HEK293 (cell line): ENCODE measurements around the gene SLC35F3.

ENCODE experiments used
- CTCF ChIA-PET: fragments of 350-600 bp; formaldehyde crosslinking; extraction: SDS; loops from one replicate; lab custom pipeline; 2021; ENCODE audit warnings: antibody characterized with exemption; lab: Yijun Ruan, JAX
- POLR2A ChIA-PET: fragments of 300-600 bp; formaldehyde crosslinking; extraction: SDS; loops from one replicate; lab custom pipeline; 2020; ENCODE audit warnings: antibody characterized with exemption, inconsistent platforms; lab: Yijun Ruan, JAX
- H3K27ac ChIP-seq: fragments of 200-500 bp; sonication (Bioruptor generic); 2 replicates; pipeline ENCODE4 v1.5.1; 2014; ENCODE audit warnings: low read depth, low read length, control low read depth, inconsistent platforms; ENCODE audit errors: extremely low read depth
- H3K36me3 ChIP-seq, 2 experiments: fragments of 200-500 bp in 1 of 2; sonication (Bioruptor generic) in 1 of 2; 1 replicate in 1 of 2; 2 replicates in 1 of 2; pipeline ENCODE4 v1.5.1; 2014 to 2017; ENCODE audit warnings: inconsistent platforms in 2 of 2, low read length in 2 of 2; ENCODE audit not compliant: control insufficient read depth in 2 of 2, insufficient read depth in 1 of 2
- H3K4me1 ChIP-seq: fragments of 200-500 bp; sonication (Bioruptor generic); 2 replicates; pipeline ENCODE4 v1.5.1; 2014; ENCODE audit warnings: mild to moderate bottlenecking, low read length, inconsistent platforms; ENCODE audit not compliant: control insufficient read depth, insufficient read depth
- H3K4me3 ChIP-seq: 2 replicates; pipeline ENCODE4 v1.5.1; 2011; ENCODE audit warnings: low read depth, mild to moderate bottlenecking, control low read depth, low read length, moderate library complexity
- H3K9me3 ChIP-seq: fragments of 200-500 bp; sonication (Bioruptor generic); 2 replicates; pipeline ENCODE4 v1.5.1; 2014; ENCODE audit warnings: low read depth, low read length, inconsistent platforms; ENCODE audit not compliant: control insufficient read depth, insufficient read depth
- AEBP2 ChIP-seq: fragments of 450-650 bp; formaldehyde crosslinking; IDR thresholded peaks from 2 replicates; pipeline ENCODE4 v1.5.1; 2016; ENCODE audit warnings: missing biosample characterization, missing genetic modification characterization, borderline replicate concordance
- FEZF1 ChIP-seq: fragments of 450-650 bp; formaldehyde crosslinking; IDR thresholded peaks from 2 replicates; pipeline ENCODE4 v1.5.1; 2016; ENCODE audit warnings: missing biosample characterization, missing genetic modification characterization
- GFI1B ChIP-seq: fragments of 450-650 bp; formaldehyde crosslinking; IDR thresholded peaks from 2 replicates; pipeline ENCODE4 v1.5.1; 2016; ENCODE audit warnings: missing biosample characterization, missing genetic modification characterization
- PRDM4 ChIP-seq: fragments of 450-650 bp; formaldehyde crosslinking; IDR thresholded peaks from 2 replicates; pipeline ENCODE4 v1.5.1; 2017; ENCODE audit warnings: missing biosample characterization, missing genetic modification characterization
- SP2 ChIP-seq: fragments of 450-650 bp; formaldehyde crosslinking; IDR thresholded peaks from 2 replicates; pipeline ENCODE4 v1.5.1; 2016; ENCODE audit warnings: missing biosample characterization, missing genetic modification characterization
- TCF7L2 ChIP-seq: IDR thresholded peaks from 2 replicates; pipeline ENCODE4 v1.6.1; 2011; ENCODE audit warnings: low read depth, mild to moderate bottlenecking, inconsistent platforms, low read length, moderate library complexity, borderline replicate concordance
- TSHZ1 ChIP-seq: fragments of 450-650 bp; formaldehyde crosslinking; IDR thresholded peaks from 2 replicates; pipeline ENCODE4 v1.5.1; 2016; ENCODE audit warnings: missing biosample characterization, missing genetic modification characterization, borderline replicate concordance
- ZBTB10 ChIP-seq: fragments of 450-650 bp; formaldehyde crosslinking; IDR thresholded peaks from 2 replicates; pipeline ENCODE4 v1.5.1; 2016; ENCODE audit warnings: missing biosample characterization, missing genetic modification characterization
- ZFP37 ChIP-seq: fragments of 450-650 bp; formaldehyde crosslinking; IDR thresholded peaks from 2 replicates; pipeline ENCODE4 v1.5.1; 2016; ENCODE audit warnings: missing biosample characterization, missing genetic modification characterization
- ZFP69B ChIP-seq: fragments of 450-650 bp; formaldehyde crosslinking; IDR thresholded peaks from 2 replicates; pipeline ENCODE4 v1.5.1; 2016; ENCODE audit warnings: missing biosample characterization, missing genetic modification characterization
- ZNF133 ChIP-seq: fragments of 450-650 bp; formaldehyde crosslinking; IDR thresholded peaks from 2 replicates; pipeline ENCODE4 v1.5.1; 2016; ENCODE audit warnings: missing biosample characterization, missing genetic modification characterization
- ZNF280C ChIP-seq: fragments of 450-650 bp; formaldehyde crosslinking; IDR thresholded peaks from 2 replicates; pipeline ENCODE4 v1.5.1; 2016; ENCODE audit warnings: missing biosample characterization, missing genetic modification characterization
- ZNF335 ChIP-seq: fragments of 450-650 bp; formaldehyde crosslinking; conservative IDR thresholded peaks from 2 replicates; pipeline ENCODE4 v1.5.1; 2016; ENCODE audit warnings: missing biosample characterization, missing genetic modification characterization
- ZNF654 ChIP-seq: fragments of 450-650 bp; formaldehyde crosslinking; IDR thresholded peaks from 2 replicates; pipeline ENCODE4 v1.5.1; 2016; ENCODE audit warnings: low read depth, missing biosample characterization, missing genetic modification characterization
- ZNF660 ChIP-seq: fragments of 450-650 bp; IDR thresholded peaks from 2 replicates; pipeline ENCODE4 v1.5.1; 2018; ENCODE audit warnings: missing biosample characterization, mild to moderate bottlenecking, missing genetic modification characterization
- ZNF692 ChIP-seq: fragments of 450-650 bp; formaldehyde crosslinking; IDR thresholded peaks from 2 replicates; pipeline ENCODE4 v1.5.1; 2016; ENCODE audit warnings: missing biosample characterization, missing genetic modification characterization
- ZNF707 ChIP-seq: fragments of 450-650 bp; formaldehyde crosslinking; IDR thresholded peaks from 2 replicates; pipeline ENCODE4 v1.5.1; 2016; ENCODE audit warnings: missing biosample characterization, missing genetic modification characterization
- ZNF791 ChIP-seq: fragments of 450-650 bp; formaldehyde crosslinking; IDR thresholded peaks from 2 replicates; pipeline ENCODE4 v1.5.1; 2016; ENCODE audit warnings: missing biosample characterization, missing genetic modification characterization
- ZNF830 ChIP-seq: fragments of 450-650 bp; IDR thresholded peaks from 2 replicates; pipeline ENCODE4 v1.5.0; 2018; ENCODE audit warnings: missing biosample characterization, missing genetic modification characterization, low read depth, mild to moderate bottlenecking, moderate library complexity

SLC35F3 gene

GRCh38 chr1:234241941-234242490, 337.5 kb downstream of the SLC35F3 start:
- Histone ChIP-seq H3K4me1 (no peaks in the 10 kb centered on the region), H3K36me3 (no peaks in the 10 kb centered on the region)
- TF ChIP-seq ZNF791 (tag by site-specific recombination) (peak; percentile 84), ZNF692 (tag by site-specific recombination) (no peak)
- TF ChIP-seq, all 188 proteins: peak for 1
- Histone ChIP-seq H3K27ac (no peak overlapping the region), H3K4me3 (no peak overlapping the region), H3K9me3 (no peaks in the 10 kb centered on the region)
- CTCF ChIA-PET = interaction anchor here (0.6 to 2.5 kb wide), 7 partner anchors 21 to 116 kb away, joined by 3 to 10 read pairs (median 3); no protein-coding TSS in a partner anchor
- POLR2A ChIA-PET = no interaction called here

GRCh38 chr1:234243521-234244260, 339.2 kb downstream of the SLC35F3 start:
- H3K36me3 ChIP-seq = no peaks in the 10 kb centered on the region
- H3K4me3 ChIP-seq = no peak overlapping the region
- no peak for TF ChIP-seq TCF7L2
- no peak for TF ChIP-seq ZNF830
- TF ChIP-seq ZFP37 (tag by site-specific recombination) = no peak
- no peak for TF ChIP-seq SP2
- no peak for TF ChIP-seq TSHZ1 (tag by site-specific recombination)
- no peak for TF ChIP-seq AEBP2
- TF ChIP-seq GFI1B = no peak
- no peak for TF ChIP-seq ZBTB10 (tag by site-specific recombination)
- TF ChIP-seq PRDM4 = no peak
- TF ChIP-seq ZNF654 (tag by site-specific recombination) = no peak
- no peak for TF ChIP-seq ZNF660
- TF ChIP-seq ZNF133 = no peak
- TF ChIP-seq ZNF335 (tag by site-specific recombination) = no peak
- TF ChIP-seq ZNF707 (tag by site-specific recombination) = no peak
- TF ChIP-seq ZNF280C (tag by site-specific recombination) = no peak
- no peak for TF ChIP-seq ZFP69B (tag by site-specific recombination)
- TF ChIP-seq FEZF1 (tag by site-specific recombination) = no peak
- H3K4me1 ChIP-seq = no peaks in the 10 kb centered on the region
- no peak overlapping the region for H3K27ac ChIP-seq
- no peaks in the 10 kb centered on the region for H3K9me3 ChIP-seq
- POLR2A ChIA-PET = no interaction called here
- CTCF ChIA-PET = interaction anchor here (0.9 to 2.5 kb wide), 5 partner anchors 8 to 118 kb away, joined by 3 to 10 read pairs (median 4); no protein-coding TSS in a partner anchor
